ENCODE results near the gene IL22RA1.
A peak's percentile ranks its signal among the peaks of the same experiment; 100 is the strongest.

IL22RA1 gene

DNA sequence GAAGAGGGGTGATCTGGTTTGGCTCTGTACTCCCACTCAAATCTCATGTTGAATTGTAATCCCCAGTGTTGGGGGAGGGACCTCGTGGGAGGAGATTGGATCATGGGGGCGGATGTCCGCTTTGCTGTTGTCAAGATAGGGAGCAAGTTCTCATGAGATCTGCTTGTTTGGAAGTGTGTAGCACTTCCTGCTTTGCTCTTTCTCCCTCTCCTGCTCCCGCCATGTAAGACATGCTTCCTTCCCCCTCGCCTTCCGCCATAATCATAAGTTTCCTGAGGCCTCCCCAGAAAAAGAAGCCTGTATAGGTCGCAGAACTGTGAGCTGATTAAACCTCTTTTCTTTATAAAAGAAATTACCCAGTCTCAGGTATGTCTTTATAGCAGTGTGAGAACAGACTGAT, 58.9 kb downstream of the IL22RA1 start:
- FAIRE-seq, result no peak
- no peak for DNase-seq (ENCODE audit: extremely low spot score, insufficient read length, low read depth)

DNA sequence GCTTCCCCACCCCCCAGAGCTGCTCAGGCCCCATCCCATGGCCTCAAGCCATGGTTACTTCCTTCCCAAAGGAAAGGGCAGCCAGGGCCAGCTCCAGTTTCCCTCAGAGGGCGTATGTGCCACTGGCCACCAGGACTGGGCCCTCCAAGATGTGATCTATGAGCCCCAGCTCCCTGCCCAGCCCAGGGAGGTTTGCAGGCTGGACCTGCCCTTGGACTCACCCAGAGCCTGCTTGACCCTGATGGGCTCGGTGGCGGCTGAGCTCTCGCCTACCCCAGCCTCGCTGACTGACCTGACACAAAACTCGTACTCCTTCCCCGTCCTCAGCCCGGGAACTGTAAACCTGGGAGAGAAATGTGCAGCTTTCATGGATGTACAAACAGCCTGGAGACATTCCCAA, 60.6 kb downstream of the IL22RA1 start:
- FAIRE-seq, result no peak

DNA sequence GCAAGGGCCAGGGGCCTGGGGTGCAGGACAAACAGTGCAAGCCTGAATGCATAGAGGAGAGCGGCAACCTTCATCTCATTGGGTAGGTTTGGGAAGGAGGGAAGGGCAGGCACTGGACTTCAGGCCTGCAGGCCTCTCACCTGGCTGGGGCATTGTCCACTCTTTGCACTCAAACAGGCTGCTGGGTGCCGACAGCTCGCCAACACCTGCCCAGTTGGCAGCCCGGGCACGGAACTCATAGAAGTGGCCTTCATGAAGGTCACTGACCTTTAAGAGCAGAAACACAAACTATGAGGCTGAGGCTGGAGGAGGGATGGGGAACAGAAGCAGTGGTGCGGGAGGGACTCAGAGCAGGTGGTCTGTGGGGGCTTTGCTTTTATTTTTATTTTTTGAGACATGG, 61.8 kb downstream of the IL22RA1 start:
- FAIRE-seq (no peak), DNase-seq (ENCODE audit: extremely low spot score, insufficient read length, low read depth) (no peak)

More for the DNA sequence above, 60.6 kb downstream of the IL22RA1 start:
- no peak for DNase-seq (ENCODE audit: extremely low spot score, insufficient read length, low read depth)

DNA sequence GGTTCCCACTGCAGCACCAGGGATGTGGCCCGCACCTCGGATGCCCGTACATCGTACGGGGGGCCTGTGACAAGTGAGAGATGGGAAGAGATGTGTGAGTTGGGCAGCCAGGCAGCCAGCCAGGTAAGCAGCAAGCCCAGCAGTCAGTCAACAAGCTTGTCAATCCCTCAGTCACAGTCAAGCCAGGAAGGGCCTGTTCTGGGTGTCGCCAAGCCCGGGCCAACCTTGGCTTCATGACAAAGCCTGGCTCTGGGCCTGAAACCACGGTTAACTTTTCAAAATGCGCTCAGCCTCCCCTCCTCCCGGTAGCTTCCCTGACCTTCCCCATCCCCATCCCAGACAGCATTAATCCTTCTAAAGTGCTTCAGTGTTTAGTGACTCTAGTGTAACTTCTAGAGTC, 62.8 kb downstream of the IL22RA1 start:
- DNase-seq (ENCODE audit: extremely low spot score, insufficient read length, low read depth), result no peak
- no peak for FAIRE-seq

GRCh38 chr1:24077278-24077978, 65.5 kb downstream of the IL22RA1 start:
- no peak for DNase-seq (ENCODE audit: extremely low spot score, insufficient read length, low read depth)
- FAIRE-seq, result no peak

GRCh38 chr1:24075946-24076345, 67.0 kb downstream of the IL22RA1 start:
- DNase-seq (ENCODE audit: extremely low spot score, insufficient read length, low read depth), result no peak
- no peak for FAIRE-seq

- FAIRE-seq (no peak), DNase-seq (ENCODE audit: extremely low spot score, insufficient read length, low read depth) (no peak)
Observed at GRCh38 chr1:24075590-24075854, 67.4 kb downstream of the IL22RA1 start.

DNA sequence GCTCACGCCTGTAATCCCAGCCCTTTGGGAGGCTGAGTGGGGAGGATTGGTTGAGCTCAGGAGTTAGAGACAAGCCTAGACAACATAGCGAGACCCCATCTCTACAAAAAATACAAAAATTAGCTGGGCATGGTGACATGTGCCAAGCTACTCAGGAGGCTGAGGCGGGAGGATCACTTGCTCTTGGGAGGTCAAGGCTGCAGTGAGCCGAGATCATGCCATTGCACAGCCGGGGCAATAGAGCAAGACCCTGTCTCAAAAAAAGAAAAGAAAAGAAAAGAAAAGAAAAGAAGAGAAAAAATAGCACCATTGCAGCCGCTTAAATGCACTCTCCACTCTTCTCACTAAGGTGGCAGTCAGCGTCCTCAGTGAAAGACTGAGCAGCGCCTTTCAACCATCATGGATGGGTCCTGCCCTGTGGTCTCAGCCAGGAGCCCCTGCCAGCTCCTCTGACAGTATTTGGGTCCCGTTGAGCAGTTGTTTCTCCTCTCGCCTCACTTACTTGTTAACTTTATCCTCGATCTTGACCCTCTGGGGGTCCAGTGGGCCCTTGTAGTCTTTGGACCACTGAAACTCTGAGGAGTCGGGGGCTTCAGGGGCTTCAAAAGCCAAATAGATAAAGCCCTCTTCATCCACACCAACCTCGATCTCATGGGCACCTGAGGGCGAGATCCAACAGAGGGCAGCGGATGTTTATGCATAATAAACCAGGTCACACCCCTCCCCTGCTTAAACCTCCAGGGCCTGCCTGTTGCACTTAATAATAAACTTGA, 67.9 kb downstream of the IL22RA1 start:
- DNase-seq (ENCODE audit: extremely low spot score, insufficient read length, low read depth) (no peak), FAIRE-seq (no peak)

DNA sequence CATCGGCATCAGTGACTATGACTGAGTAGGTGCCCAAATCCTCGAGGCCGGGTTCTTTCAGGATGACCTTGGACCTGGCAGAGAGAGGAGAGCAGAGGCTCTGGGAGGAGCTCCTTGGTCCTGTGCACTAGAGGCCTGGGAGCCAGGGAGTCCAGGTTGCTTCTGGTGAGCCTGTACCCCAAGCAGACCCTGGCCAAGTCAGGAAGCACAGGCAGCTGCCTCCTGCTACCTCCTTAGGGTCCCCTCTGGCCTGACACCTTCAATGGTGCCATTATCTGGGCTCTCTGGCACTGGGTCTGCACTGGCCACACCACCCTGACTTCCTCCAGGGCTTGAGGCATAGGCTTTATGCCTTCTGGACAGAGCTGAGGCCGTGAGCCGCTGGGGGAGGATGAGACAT, 68.7 kb downstream of the IL22RA1 start:
- DNase-seq (ENCODE audit: extremely low spot score, insufficient read length, low read depth) (no peak), FAIRE-seq (no peak)

DNA sequence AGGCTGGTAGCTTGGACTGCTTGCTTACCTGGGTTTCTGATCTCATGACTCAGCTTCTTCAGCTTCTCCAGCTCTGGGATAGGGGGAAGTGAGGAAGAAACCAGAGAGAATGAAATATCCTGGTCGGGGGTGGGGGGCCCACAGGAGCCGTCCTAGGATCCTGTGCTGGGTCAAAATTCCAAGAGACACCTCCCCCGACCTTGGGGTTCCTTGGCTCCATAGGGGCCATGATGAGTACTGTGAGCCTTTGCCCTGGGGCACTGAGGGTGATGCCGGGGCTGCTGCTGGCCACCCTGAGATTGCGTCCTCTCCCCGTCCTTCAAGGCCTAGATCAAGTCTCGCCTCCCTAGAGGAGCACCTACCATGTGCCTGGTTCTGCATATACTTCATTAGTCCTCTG, 71.0 kb downstream of the IL22RA1 start:
- FAIRE-seq, result no peak
- no peak for DNase-seq (ENCODE audit: extremely low spot score, insufficient read length, low read depth)

- FAIRE-seq (peak; percentile 93), DNase-seq (ENCODE audit: extremely low spot score, insufficient read length, low read depth) (peak; percentile 62)
Observed at GRCh38 chr1:24070821-24071393, 72.0 kb downstream of the IL22RA1 start.

GRCh38 chr1:24069817-24070216, 73.1 kb downstream of the IL22RA1 start:
- no peak for DNase-seq (ENCODE audit: extremely low spot score, insufficient read length, low read depth)

More at GRCh38 chr1:24069817-24070216, 73.1 kb downstream of the IL22RA1 start:
- no peak for FAIRE-seq
